ENCODE data around the gene SPHK1.
A peak's percentile ranks its signal among the peaks of the same experiment; 100 is the strongest.

Gene SPHK1

GRCh38 chr17:76410328-76410965 is 26.0 kb downstream of the SPHK1 start:
- DNase-seq: no peak

- DNase-seq: no peak
These were observed 26.8 kb downstream of the SPHK1 start for GRCh38 chr17:76411247-76411646.

GRCh38 chr17:76414334-76415295 is 30.2 kb downstream of the SPHK1 start:
- no peak for DNase-seq

GRCh38 chr17:76415786-76416185 is 31.4 kb downstream of the SPHK1 start:
- no peak for DNase-seq

- DNase-seq: no peak
These were observed 32.0 kb downstream of the SPHK1 start for GRCh38 chr17:76416457-76416856.

GRCh38 chr17:76416899-76417298 is 32.5 kb downstream of the SPHK1 start:
- DNase-seq: no peak

- DNase-seq: no peak
These were observed 33.2 kb downstream of the SPHK1 start for GRCh38 chr17:76417499-76418143.

- no peak for DNase-seq
These were observed 35.3 kb downstream of the SPHK1 start for GRCh38 chr17:76419576-76420260.

- DNase-seq: no peak
These were observed 36.1 kb downstream of the SPHK1 start for GRCh38 chr17:76420356-76421043.

GRCh38 chr17:76421044-76421407 is 36.6 kb downstream of the SPHK1 start:
- no peak for DNase-seq

GRCh38 chr17:76422406-76422805 is 38.0 kb downstream of the SPHK1 start:
- DNase-seq: no peak

GRCh38 chr17:76422860-76423259 is 38.5 kb downstream of the SPHK1 start:
- no peak for DNase-seq

- no peak for DNase-seq
These were observed 42.4 kb downstream of the SPHK1 start for GRCh38 chr17:76426853-76427252.

GRCh38 chr17:76427501-76428231 is 43.3 kb downstream of the SPHK1 start:
- no peak for DNase-seq

GRCh38 chr17:76428511-76428910 is 44.1 kb downstream of the SPHK1 start:
- DNase-seq: no peak

GRCh38 chr17:76431509-76431908 is 47.1 kb downstream of the SPHK1 start:
- no peak for DNase-seq

- no peak for DNase-seq
These were observed 47.6 kb downstream of the SPHK1 start for GRCh38 chr17:76432004-76432403.

GRCh38 chr17:76432712-76433336 is 48.4 kb downstream of the SPHK1 start:
- peak in 1 of 5 donors; percentile 15 for DNase-seq

- no peak for DNase-seq
These were observed 49.3 kb downstream of the SPHK1 start for GRCh38 chr17:76433693-76434092.

- DNase-seq: no peak
These were observed 50.5 kb downstream of the SPHK1 start for GRCh38 chr17:76434870-76435269.

GRCh38 chr17:76435751-76436150 is 51.3 kb downstream of the SPHK1 start:
- no peak for DNase-seq

Measured in T-helper 1 cell (primary cell).